GM18858 (cell line): ENCODE data around the gene PRR16.

Experiments
- ATAC-seq: cut with Tn5 transposase; IDR thresholded peaks from one replicate; pipeline ENCODE4 v1.9.1; 2021; ENCODE audit not compliant: unreplicated experiment

PRR16 gene

DNA sequence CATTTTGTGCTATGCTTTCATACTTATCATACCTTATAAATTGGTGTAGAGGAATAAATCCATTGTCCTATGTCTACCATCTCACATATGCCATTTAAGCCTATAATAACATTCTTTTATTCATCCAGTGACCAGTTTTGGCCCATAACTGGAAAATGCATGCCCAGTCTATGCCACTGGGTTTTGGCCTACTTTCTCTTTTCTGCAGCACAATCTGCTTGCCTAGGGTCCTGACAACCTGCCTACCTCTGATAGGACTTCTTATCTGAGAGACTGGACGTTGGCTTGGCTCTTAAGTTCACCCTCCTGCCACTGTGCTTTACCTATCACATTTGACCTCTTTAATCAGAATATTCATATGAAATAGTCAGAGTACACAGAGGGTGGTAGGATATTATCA lies 103.0 kb downstream of the PRR16 start:
- no peak for ATAC-seq

DNA sequence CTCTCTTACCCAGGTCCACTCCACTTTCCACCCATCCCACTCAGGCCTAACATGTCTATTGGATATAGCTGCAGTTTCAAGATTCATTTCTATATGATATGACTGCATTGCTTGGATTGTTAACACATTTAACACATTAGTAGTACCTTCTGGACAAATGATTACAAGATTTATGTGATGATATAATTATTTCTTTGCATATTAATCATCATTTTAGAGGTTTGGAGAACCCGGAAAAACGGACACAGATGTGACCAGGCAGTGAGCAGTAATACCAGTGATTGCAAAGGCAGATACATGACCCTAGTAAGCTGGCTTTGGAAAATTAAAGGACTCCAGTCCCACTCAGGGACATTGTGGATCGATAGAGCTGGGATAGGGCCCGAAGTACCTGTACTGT lies 103.8 kb downstream of the PRR16 start:
- ATAC-seq: no peak

DNA sequence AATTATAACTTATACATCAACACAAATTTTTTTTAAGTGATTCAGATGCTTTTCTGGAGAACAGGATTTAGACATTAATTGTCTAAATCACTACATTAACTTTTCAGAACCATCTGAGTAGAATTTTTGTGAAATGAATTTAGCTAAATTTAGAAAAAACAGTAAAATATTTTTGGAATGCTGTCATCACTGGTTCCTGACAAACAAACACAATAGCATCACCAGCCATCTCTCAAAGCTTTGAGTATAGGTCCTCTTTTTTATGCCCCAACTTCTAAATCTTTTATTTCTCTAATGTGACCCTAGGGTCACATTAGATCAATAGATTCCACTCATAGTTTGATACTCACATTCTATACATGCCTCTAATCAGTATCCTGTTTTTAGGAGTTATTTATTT lies 104.6 kb downstream of the PRR16 start:
- ATAC-seq: no peak

DNA sequence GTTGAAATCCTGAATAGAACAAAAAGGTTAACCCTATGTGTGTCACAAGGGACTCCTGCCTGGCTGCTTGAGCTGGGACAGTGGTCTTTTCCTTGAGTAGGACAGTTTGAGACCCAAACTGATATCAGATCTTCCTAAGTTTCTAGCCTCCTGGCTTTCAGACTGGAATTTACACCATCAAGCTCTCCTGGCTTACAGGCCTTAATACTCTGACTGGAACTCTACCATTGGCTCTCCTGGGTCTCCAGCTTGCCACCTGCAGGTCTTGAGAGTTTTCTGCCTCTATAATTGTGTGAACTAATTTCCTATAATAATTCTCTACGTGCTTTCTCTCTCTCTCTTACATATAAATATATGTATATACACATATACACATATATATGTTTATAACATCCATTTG lies 112.5 kb downstream of the PRR16 start:
- no peak for ATAC-seq

DNA sequence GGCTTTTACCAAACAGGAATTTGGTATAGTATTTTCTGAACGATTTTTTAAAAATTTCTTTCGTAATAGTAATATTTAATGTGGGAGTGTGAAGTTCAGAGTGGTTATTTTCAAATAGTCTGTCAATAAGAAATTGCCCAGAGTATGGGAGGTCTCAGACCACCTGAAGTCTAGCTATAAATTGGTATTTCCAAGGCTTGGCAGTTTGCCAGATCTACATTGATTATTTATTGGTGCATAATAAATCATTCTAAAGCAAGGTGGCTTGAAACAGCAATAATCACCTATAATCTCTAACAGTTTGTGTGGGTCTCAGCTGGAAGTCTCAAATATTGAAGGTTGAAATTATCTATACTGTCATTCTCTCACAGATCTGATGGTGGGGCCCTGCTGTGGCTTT lies 118.5 kb downstream of the PRR16 start:
- no peak for ATAC-seq

DNA sequence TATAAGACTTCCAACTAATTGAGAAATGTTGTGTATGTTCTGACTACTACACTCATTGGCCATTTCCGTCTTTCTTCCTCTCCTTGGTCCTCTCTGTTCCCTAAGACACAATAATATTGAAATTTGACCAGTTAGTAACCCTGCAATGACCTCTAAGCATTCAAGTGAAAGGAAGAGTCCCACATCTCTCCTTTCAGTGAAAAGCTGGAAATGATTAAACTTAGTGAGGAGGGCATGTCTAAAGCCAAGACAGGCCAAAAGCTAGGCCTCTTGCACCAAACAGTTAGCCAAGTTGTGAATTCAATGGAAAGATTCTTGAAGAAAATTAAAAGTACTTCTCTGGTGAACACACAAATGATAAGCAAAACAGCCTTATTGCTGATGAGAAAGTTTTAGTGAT lies 122.5 kb downstream of the PRR16 start:
- no peak for ATAC-seq

DNA sequence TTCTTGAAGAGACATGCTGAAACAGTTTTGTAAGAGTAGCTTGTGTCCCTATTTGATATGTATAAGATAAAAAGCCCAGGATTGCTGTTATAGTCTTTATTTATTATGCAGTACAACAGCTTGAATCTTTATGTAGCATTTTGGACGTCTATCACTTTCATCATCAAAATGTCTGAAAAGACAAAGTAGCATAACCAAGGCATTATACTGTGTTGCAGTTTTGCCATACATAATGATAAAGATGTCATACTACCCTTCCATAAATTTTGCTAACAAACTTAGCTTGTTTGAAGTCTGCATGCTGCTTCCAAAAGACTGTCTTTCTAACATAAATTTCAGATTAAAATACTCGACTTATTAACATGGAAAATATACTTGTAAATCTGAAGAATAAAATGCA lies 127.8 kb downstream of the PRR16 start:
- ATAC-seq: no peak

DNA sequence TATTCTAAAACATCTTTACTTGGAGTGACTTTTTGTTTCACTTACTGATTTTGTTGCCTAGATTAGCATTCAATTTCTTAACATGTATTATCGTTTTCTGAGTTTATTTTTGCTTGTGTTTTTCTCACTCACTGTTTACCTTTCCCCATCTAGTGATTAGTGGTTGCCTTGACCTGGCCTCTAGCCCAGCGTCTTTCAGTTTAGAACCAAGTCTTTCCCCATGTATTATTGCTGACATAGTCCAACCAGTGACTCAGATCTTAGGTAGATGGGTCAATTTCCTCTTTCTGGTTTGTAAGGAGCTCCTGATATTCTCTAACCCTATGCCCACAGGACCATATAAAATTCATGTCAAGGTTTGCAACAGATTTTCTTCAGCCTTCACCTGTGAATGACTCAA lies 135.5 kb downstream of the PRR16 start:
- no peak for ATAC-seq

DNA sequence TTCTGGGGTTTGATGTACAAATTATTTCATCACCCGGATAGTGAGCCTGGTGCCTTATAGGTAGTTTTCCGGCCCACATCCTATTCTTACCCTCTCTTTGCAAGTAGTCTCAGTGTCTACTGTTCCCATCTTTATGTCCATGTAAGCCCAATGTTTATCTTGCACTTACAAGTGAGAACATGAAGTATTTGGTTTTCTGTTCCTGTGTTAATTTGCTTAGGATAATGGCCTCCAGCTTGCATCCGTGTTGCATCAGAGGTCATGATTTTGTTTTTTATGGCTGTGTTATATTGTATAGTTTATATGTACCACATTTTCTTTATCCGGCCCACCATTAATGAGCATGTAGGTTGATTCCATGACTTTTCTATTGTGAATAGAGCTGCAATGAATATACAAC lies 136.5 kb downstream of the PRR16 start:
- no peak for ATAC-seq

DNA sequence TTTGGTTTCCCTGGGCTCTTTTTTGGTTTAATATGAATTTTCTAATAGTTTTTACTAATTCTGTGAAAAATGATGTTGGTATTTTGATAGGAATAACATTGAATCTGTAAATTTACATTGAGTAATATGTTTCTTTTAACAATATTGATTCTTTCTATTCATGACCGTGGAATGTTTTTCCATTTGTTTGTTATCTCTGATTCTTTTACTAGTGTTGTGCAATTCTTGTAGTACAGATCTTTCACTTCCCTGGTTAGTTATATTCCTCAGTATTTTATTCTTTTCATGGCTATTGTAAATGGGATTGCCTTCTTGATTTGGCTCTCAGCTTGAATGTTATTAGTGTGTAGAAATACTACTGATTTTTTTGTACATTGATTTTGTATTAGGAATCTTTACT lies 137.9 kb downstream of the PRR16 start:
- no peak for ATAC-seq

DNA sequence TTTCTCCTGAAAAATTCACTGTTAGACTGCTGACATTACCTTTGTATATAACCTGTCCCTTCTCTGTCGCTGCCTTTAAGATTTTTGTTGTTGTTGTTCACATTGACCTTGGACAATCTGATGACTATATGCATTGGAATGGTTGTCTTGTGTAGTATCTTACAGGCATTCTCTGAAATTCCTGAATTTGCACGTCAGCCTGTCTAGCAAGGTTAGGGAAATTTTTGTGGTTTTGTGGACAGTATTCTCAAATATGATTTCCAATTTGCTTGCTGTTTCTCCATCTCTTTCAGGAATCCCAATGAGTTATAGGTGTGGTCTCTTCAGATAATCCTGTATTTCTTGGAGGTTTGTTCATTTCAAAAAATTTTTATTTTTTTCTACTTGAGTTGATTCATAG lies 140.8 kb downstream of the PRR16 start:
- ATAC-seq: no peak

DNA sequence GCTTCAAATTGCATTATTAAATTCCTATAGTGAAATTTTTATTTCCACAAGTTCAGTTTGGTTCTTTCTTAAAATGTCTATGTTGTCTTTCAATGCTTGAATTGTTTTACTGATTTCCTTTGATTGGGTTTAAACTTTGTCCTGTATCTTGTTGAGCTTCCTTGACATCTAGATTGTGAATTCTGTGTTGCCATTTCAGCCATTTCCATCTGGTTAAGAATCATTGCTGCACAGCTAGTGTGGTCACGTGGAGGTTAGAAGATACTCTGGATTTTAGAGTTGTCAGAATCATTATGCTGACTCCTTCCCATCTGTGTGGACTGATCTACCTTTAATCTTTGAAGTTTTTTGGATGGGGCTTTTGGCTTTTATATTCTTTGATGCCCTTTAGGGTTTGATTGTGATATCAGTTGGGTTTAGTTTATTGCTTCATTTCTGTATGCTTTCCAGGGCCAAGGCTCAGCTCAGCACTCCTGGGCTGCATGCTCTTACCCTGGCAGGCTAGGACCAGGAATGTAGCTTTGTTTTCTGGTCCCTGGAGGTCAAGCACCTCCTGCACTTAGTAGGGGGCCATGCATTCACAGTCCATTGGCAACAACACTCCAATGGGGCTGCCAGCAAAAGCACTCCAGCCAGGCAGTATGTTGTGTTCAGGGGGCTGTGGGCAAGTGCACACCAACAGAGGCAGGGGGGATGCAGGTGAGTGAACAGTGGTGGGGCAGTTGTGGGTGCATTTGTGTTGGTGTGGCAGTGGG lies 141.4 kb downstream of the PRR16 start:
- ATAC-seq: no peak

DNA sequence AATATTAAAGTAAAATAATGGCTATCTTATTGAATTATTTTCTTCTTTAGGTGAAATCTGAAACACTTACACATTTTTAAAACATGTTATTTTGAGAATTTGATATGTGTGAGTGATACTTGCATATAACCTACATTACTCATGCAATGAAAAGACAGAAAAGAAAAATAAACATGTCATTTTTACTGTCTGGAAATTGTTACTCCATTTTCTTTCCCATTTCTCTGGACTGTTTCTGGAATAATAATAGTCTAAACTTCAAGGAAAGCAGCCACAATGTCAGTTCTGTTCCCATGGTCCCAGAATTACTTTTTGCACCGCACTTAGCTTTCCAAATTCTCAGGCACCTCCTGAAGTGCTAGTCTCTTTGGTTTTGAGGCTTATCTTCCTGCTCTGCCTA lies 145.5 kb downstream of the PRR16 start:
- no peak for ATAC-seq

DNA sequence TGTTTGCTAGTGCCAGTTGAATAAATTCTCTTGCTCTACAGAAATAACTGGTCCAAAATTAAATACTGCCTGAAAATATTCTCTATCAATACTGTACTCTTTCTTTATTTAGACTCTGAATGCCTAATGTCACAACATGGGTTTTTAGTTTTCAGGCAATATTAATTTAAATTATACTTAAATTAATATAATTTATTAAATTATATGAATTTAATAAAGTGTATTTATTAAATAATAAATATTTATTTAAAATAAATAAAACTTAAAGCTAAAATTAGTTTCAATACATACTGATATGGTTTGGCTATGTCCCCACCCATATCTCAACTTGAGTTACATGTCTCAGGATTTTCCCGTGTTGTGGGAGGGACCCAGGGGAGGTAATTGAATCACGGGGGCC lies 146.0 kb downstream of the PRR16 start:
- no peak for ATAC-seq

DNA sequence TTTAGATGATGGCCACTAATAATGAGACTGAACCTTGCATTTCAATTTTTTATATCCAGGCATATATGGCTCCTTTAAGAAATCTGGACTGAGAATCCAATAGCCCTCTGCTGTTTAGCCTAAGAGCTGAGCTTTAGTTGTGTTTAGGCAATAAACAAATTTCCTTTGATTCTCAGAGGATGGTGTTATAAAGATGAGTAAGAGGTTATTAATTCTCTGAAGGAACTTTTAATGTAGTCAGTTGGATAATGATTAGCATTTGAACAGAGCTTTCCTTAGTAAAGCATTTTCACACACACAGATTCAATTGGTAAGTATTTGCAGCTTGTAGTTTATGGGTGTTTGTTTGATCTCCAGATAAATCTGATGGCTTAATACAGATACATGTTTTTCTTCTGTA lies 149.6 kb downstream of the PRR16 start:
- no peak for ATAC-seq

DNA sequence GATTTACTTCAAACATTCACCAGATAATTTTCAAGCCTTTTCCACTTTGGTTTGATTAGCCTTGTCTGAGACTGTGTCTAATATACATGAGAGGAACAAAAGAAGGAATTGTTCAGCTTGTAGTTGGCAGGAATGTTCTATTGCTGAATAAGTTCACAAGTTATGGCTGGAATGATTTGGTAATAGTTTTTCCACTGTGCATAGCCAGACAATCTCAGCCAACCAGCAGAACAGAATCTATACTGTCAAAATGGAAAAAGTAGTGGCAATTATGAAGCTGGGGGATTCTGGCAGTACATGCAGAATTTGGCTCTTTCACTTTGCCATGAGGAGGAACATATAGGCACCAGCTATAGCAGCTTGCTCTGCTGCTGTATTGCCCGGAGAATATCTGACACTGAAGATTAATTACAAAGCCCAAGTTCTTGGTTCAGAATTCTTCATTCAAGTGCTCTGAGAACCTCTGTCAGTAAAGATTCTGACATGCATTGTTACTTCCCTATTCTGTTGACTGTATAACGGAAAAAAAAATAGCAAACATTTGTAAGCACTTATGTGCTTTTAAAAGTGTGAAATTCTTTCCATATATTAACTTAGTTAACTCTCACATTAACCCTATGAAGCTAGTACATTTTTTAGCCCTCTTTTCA lies 150.6 kb downstream of the PRR16 start:
- ATAC-seq: no peak

DNA sequence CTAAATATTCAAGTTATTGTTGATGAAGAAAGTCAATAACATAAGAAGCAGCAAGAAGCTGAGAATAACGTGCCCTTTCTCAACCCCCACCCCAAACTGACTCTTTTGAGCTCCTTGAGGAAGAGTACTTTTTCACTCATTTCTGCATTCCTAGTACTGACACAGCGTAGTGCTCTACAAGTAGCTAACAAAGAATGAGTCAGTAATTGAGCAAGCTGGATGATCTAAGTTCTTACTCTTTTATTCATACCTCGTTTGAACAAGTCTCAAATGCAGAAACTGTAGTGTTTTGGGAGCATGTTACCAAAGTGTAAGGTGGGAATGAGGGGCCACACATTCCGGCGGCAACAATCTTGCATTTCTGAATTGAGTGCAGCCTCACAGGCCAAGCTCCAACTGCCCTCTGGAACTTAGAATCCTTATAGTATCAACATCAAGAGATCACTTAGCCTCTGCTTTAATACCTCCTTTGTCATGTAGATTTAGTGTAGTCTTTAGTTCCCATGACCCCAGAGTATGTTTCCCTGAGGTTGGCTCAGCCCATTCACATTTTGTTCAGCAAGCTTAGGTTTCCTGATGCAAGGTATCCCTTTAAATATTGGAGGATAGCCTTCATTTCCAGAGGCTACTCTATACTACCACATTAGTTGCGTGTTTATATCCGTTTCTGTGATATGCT lies 152.0 kb downstream of the PRR16 start:
- no peak for ATAC-seq

DNA sequence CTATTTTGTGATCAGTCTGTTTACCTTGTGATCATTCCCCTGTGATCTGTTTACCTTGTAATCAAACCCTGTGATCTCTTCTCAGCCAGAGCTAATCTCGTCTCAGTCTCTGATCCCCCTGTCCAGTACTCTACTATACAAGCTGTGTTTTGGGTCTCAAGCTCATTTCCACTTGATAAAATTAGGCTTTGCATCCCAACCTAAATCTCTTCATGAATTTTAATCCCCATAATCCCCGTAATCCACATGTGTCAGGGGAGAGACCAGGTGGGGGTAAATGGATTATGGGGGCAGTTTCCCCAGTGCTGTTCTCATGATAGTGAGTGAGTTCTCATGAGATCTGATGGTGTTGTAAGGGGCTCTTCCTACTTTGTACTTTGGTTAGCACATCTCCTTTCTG lies 157.2 kb downstream of the PRR16 start:
- ATAC-seq: no peak

DNA sequence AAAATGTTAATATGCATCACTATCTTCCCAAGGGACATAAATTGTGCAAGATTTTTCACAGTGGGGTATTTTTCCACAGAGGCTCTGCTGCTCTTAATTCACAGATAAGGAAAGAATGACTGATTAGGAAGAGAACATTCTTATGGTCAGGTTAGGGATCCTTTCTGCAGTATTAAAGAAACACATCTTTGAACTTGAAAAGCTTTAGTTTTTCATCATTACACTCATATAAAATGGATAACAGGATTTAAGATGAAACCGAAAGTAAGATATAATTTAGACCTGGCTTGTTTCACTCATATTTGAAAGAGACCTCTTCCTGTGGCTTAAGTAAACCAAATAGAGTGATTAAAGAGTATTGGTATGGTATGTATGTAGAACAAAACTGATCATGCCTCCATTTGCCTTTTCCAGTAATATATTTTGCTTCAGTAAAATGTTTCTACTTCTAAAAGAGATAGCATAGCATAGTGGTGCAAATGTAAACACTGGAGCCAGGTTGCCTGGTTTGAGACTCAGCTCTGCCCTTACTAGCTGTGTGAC lies 160.0 kb downstream of the PRR16 start:
- ATAC-seq: no peak

DNA sequence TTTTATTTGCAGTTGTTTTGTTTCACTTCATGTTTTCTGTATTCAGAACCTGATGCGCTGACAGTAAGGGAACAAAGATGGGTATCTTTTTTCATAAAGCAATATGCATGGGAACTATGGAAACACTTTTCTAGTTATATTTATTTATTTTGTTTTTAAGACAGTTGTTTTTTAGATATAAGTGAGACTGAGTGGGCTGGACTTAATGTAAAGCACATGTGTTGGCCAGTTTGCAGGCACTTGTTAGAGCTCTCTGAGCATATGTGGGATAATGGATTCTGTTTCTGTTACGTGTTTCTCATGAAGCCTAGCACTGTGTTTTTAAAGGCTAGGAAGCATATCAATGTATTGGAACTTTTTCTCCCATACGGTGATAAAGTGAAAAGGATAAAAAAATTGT lies 164.1 kb downstream of the PRR16 start:
- ATAC-seq: no peak

DNA sequence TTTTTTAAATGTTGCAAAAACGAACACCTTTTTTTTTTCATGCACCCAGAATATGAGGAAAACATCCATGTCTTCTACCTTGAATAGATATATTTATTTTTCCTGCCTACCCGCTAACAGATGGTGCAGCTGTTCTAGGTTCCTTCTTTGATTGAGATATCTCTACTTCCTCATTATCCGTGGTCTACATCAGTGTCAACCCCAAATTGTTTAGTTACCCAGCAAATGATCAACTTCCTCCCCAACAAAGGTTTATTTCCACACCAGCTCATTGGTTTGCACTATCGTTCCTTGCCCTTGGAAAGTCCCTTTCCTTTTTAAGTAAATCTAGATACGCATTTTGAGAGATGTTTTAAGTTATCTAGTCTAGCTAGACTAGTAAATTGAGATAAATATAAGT lies 166.4 kb downstream of the PRR16 start:
- ATAC-seq: no peak

DNA sequence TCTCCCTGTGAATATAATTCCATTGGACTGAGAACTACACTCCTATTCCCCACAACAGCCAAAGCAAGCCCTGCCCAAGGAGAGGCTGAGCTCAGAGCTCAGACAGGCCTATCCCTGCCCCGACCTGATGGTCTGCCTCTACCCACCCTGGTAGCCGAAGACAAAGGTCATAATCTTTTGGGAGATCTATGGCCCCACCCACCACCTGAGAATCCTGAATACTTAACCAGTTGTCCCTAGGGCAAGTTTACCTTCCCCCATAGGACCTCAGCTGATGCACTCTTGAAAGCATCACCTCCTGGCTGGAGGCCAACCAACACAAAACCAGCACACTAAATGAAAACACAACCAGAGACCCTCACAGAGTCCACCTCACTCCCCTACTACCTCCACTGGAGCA lies 167.5 kb downstream of the PRR16 start:
- ATAC-seq: no peak
